Calu3 (cell line): ENCODE results near the gene C17orf113. TPM values are rescaled to one million over a fixed set of nuclear protein-coding genes. Genes with fewer than 3 reads are reported as not detected.

Experiments
- BruUV-seq: library from RNA; stranded (reverse); fragments of 400-500 nt; replicated peaks from 2 replicates; lab custom pipeline; 2021; lab: Mats Ljungman, UMichigan
- CTCF ChIA-PET: fragments of 300-600 bp; sonication (Branson Sonifier 250); formaldehyde crosslinking; loops from one replicate; lab custom pipeline; 2022; ENCODE audit warnings: antibody characterized with exemption; lab: Charles Lee
- DNase-seq: peaks from one replicate; pipeline ENCODE4 v3.0.0; 2022
- H3K27ac Mint-ChIP-seq: one replicate; pipeline ENCODE4 v1.8.0; 2022; ENCODE audit warnings: mixed read lengths; ENCODE audit not compliant: unreplicated experiment
- H3K27me3 Mint-ChIP-seq: one replicate; pipeline ENCODE4 v1.8.0; 2022; ENCODE audit warnings: mixed read lengths; ENCODE audit not compliant: unreplicated experiment
- H3K36me3 Mint-ChIP-seq: one replicate; pipeline ENCODE4 v1.8.0; 2022; ENCODE audit warnings: mild to moderate bottlenecking, moderate library complexity, mixed read lengths; ENCODE audit not compliant: insufficient read depth, unreplicated experiment
- H3K4me1 Mint-ChIP-seq: one replicate; pipeline ENCODE4 v1.8.0; 2022; ENCODE audit warnings: mild to moderate bottlenecking, low read depth, mixed read lengths; ENCODE audit not compliant: unreplicated experiment
- H3K4me3 Mint-ChIP-seq: one replicate; pipeline ENCODE4 v1.8.0; 2022; ENCODE audit warnings: mild to moderate bottlenecking, low read depth, moderate library complexity, mixed read lengths; ENCODE audit not compliant: unreplicated experiment
- H3K9me3 Mint-ChIP-seq: one replicate; pipeline ENCODE4 v1.8.0; 2022; ENCODE audit warnings: low read depth, mixed read lengths; ENCODE audit not compliant: unreplicated experiment
- CTCF ChIP-seq: fragments of 200-600 bp; IDR thresholded peaks from one replicate; pipeline ENCODE4 v1.8.0; 2022; ENCODE audit warnings: antibody characterized with exemption; ENCODE audit not compliant: unreplicated experiment
- intact Hi-C: fragments of 100-400 bp; cut with micrococcal nuclease; formaldehyde crosslinking; loops from one replicate; pipeline ENCODE4 v1.10.0; 2022; ENCODE audit not compliant: unreplicated experiment
- total RNA-seq: library from RNA; stranded (reverse); gene quantifications from 2 replicates; pipeline ENCODE4 v1.2.3, GENCODE V29; 2022

Gene C17orf113
- total RNA-seq, 1 experiment from 2014 or later = 4.2 TPM

- CTCF ChIA-PET = interaction anchor here (0.6 to 1.5 kb wide), 3 partner anchors 13 to 158 kb away, joined by 3 to 9 read pairs (median 4); partner anchors contain the start of gene ODAD4
- intact Hi-C loops = no loop called here
- H3K27me3 Mint-ChIP-seq = peaks cover 2% of the 10 kb centered on the region
- BruUV-seq = no TSS peak
- H3K9me3 Mint-ChIP-seq = no peaks in the 10 kb centered on the region
- no peak for TF ChIP-seq CTCF
- H3K27ac Mint-ChIP-seq = no peak overlapping the region
- H3K36me3 Mint-ChIP-seq = peaks cover 5% of the 10 kb centered on the region
- no peak for DNase-seq
- no peak overlapping the region for H3K4me3 Mint-ChIP-seq
- peaks cover 23% of the 10 kb centered on the region for H3K4me1 Mint-ChIP-seq
Observed at GRCh38 chr17:42088736-42089135, 38.3 kb upstream of the C17orf113 start.

DNA sequence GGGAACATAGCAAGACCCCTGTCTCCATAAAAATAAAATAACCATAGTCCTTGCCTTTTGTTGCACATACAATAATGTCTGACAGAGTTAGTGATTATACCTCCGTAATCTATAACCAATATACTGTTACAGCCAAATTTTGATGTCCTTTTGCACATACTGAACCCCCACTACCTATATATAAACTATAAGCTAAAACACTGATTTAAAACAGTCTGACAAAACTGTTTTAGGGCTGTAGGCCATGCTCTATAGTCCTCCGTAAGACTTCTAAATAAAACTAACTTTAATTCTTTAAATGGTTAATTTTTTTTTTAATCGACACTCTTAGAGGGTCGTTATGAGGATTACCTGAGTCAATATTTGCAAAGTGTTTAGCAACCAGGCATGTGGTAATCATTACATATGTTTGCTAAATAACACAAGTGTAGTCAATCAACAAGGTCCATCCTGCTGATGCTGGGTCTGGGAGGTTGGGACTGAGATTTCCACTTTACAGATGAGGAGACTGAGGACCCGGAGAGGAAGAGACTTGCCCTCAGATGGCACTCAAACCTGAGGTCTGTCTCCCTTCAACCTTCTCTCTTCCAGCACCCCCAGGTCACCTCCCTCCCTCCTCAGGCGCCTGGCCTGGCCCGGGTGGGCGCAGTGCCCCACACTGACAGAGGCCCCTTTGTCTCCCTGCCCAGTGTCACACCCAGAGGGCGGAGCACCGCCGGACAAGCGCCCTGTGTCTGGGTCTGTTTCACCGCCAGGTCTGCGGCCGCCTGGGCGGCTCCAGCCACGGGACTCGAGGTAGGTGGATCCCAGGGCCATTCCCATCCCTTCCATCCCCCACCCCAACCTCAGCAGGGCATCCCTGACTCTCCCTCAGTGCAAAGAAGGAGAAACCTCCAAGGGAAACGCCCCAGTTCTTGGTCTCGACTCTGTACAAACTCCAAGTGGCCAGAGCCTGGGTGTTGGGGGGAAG is 37.6 kb upstream of the C17orf113 start:
- BruUV-seq = no TSS peak
- Mint-ChIP-seq H3K27me3 (no peaks in the 10 kb centered on the region), H3K4me3 (peak overlapping the region; percentile 53), H3K4me1 (peaks cover 23% of the 10 kb centered on the region), H3K36me3 (peaks cover 5% of the 10 kb centered on the region), H3K27ac (peak overlapping the region; percentile 21), H3K9me3 (no peaks in the 10 kb centered on the region)
- peak; percentile 89 for DNase-seq
- intact Hi-C loops = no loop called here
- CTCF ChIA-PET = interaction anchor here (0.5 to 1.5 kb wide), 4 partner anchors 9 to 50 kb away, joined by 3 to 5 read pairs (median 4); no protein-coding TSS in a partner anchor
- TF ChIP-seq CTCF = no peak

DNA sequence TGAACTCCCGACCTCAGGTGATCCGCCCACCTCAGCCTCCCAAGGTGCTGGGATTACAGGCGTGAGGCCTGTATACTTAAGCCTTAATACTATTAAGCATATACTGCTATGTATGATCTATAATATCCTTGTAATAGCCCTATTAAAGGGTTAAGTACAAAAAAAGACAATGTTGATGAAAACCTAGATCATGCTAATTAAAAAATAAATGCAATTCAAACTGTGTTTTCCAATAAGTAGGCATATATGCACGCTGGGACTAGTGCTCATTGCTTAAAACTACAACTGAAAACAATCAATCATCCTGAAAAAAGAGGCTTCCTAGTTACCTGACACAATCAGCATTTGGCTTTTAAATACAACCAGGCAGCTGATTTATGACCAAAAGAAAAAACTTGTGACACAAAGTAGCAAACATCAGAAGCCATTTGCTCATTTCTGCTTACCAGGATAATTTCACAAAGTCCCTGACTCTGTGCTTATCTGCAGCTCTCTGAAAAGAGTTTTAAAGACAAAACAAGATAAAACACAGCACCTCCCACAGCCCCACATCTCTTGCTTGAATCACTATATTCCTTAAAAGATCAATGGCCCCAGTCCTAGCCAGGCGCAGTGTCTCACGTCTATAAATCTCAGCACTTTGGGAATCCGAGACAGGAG is 36.8 kb upstream of the C17orf113 start:
- no peak for DNase-seq
- peaks cover 5% of the 10 kb centered on the region for H3K36me3 Mint-ChIP-seq
- intact Hi-C loops = no loop called here
- peak overlapping the region; percentile 21 for H3K27ac Mint-ChIP-seq
- no peak overlapping the region for H3K4me3 Mint-ChIP-seq
- CTCF ChIA-PET = interaction anchor here (1.3 kb wide), 1 partner anchor 10 kb away, joined by 5 read pairs; no protein-coding TSS in a partner anchor
- H3K27me3 Mint-ChIP-seq = no peaks in the 10 kb centered on the region
- H3K4me1 Mint-ChIP-seq = peaks cover 29% of the 10 kb centered on the region
- no TSS peak for BruUV-seq
- no peaks in the 10 kb centered on the region for H3K9me3 Mint-ChIP-seq
- no peak for TF ChIP-seq CTCF

DNA sequence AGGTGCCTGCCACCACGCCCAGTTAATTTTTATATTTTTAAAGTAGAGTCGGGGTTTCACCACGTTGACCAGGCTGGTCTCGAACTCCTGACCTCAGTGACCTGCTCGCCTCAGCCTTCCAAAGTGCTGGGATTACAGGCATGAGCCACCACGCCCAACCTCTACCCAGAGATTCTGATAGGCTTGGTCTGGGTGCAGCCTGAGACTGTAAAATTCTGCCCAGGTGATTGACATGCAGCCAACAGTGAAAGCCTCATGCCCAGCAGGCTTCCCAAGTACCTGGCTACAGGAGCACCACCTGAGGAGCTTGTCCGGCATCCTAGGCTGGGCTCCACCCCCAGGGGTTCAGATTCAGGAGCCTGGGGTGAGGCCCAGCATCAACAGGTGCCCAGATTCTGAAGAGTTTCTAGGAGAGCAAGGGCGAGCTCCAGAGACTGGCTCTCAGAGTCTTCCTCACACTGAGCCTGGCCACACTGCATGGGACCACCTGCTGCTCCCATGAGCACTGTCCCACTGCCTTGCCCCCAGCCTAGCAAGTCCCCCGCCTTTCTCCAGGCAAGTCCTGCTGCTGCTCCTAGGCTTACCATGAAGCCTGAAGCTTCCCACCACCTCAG is 31.2 kb upstream of the C17orf113 start:
- Mint-ChIP-seq H3K4me3 (no peak overlapping the region), H3K27me3 (peaks cover 40% of the 10 kb centered on the region), H3K4me1 (peaks cover 8% of the 10 kb centered on the region), H3K36me3 (no peaks in the 10 kb centered on the region), H3K27ac (no peak overlapping the region), H3K9me3 (no peaks in the 10 kb centered on the region)
- DNase-seq = no peak
- no peak for TF ChIP-seq CTCF
- CTCF ChIA-PET = no interaction called here
- intact Hi-C loops = no loop called here
- no TSS peak for BruUV-seq
